Measurements from ENCODE around the gene LSAMP.

DNA sequence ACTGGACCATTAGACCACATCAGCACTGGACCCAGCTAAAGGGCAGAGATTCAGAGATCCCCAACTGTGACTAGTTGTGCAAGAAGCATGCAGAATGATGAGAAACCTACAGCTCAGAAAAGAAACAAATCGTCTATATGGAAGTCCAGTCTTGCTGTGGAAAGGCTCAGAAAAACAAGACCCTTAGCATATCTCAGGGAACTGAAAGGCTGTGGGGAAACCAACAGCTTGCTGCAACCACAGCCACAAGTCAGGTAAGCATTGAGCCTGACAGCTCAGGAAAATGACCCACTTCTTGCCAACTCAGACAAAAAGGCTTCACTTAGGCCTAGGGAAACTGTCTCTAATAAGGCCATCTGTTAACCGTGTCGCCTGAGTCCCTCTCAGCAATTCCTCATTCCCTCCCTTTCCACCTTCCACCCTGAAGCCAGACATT lies 145.6 kb downstream of the LSAMP start:
- no peak for TF ChIP-seq CTCF (IDR thresholded peaks at IDR 0.05; ENCODE audit: borderline replicate concordance, extremely low read depth, low read length, poor library complexity, severe bottlenecking)
- TF ChIP-seq EZH2 (IDR thresholded peaks at IDR 0.05; ENCODE audit: borderline replicate concordance, low read depth, low read length, severe bottlenecking) = no peak

Measured in DND-41 (cell line).